Calu3 (cell line): Measurements from ENCODE around the gene TMEM222. TPM values are rescaled to one million over a fixed set of nuclear protein-coding genes. Genes with fewer than 3 reads are reported as not detected.

ENCODE experiments used
- BruUV-seq: library from RNA; stranded (reverse); fragments of 400-500 nt; replicated peaks from 2 replicates; lab custom pipeline; 2021; lab: Mats Ljungman, UMichigan
- CTCF ChIA-PET: fragments of 300-600 bp; sonication (Branson Sonifier 250); formaldehyde crosslinking; loops from one replicate; lab custom pipeline; 2022; ENCODE audit warnings: antibody characterized with exemption; lab: Charles Lee
- DNase-seq: peaks from one replicate; pipeline ENCODE4 v3.0.0; 2022
- H3K27ac Mint-ChIP-seq: one replicate; pipeline ENCODE4 v1.8.0; 2022; ENCODE audit warnings: mixed read lengths; ENCODE audit not compliant: unreplicated experiment
- H3K27me3 Mint-ChIP-seq: one replicate; pipeline ENCODE4 v1.8.0; 2022; ENCODE audit warnings: mixed read lengths; ENCODE audit not compliant: unreplicated experiment
- H3K36me3 Mint-ChIP-seq: one replicate; pipeline ENCODE4 v1.8.0; 2022; ENCODE audit warnings: mild to moderate bottlenecking, moderate library complexity, mixed read lengths; ENCODE audit not compliant: insufficient read depth, unreplicated experiment
- H3K4me1 Mint-ChIP-seq: one replicate; pipeline ENCODE4 v1.8.0; 2022; ENCODE audit warnings: mild to moderate bottlenecking, low read depth, mixed read lengths; ENCODE audit not compliant: unreplicated experiment
- H3K4me3 Mint-ChIP-seq: one replicate; pipeline ENCODE4 v1.8.0; 2022; ENCODE audit warnings: mild to moderate bottlenecking, low read depth, moderate library complexity, mixed read lengths; ENCODE audit not compliant: unreplicated experiment
- H3K9me3 Mint-ChIP-seq: one replicate; pipeline ENCODE4 v1.8.0; 2022; ENCODE audit warnings: low read depth, mixed read lengths; ENCODE audit not compliant: unreplicated experiment
- CTCF ChIP-seq: fragments of 200-600 bp; IDR thresholded peaks from one replicate; pipeline ENCODE4 v1.8.0; 2022; ENCODE audit warnings: antibody characterized with exemption; ENCODE audit not compliant: unreplicated experiment
- intact Hi-C: fragments of 100-400 bp; cut with micrococcal nuclease; formaldehyde crosslinking; loops from one replicate; pipeline ENCODE4 v1.10.0; 2022; ENCODE audit not compliant: unreplicated experiment
- total RNA-seq: library from RNA; stranded (reverse); gene quantifications from 2 replicates; pipeline ENCODE4 v1.2.3, GENCODE V29; 2022

The TMEM222 gene
- total RNA-seq, 1 experiment from 2014 or later, result 30.4 TPM

DNA sequence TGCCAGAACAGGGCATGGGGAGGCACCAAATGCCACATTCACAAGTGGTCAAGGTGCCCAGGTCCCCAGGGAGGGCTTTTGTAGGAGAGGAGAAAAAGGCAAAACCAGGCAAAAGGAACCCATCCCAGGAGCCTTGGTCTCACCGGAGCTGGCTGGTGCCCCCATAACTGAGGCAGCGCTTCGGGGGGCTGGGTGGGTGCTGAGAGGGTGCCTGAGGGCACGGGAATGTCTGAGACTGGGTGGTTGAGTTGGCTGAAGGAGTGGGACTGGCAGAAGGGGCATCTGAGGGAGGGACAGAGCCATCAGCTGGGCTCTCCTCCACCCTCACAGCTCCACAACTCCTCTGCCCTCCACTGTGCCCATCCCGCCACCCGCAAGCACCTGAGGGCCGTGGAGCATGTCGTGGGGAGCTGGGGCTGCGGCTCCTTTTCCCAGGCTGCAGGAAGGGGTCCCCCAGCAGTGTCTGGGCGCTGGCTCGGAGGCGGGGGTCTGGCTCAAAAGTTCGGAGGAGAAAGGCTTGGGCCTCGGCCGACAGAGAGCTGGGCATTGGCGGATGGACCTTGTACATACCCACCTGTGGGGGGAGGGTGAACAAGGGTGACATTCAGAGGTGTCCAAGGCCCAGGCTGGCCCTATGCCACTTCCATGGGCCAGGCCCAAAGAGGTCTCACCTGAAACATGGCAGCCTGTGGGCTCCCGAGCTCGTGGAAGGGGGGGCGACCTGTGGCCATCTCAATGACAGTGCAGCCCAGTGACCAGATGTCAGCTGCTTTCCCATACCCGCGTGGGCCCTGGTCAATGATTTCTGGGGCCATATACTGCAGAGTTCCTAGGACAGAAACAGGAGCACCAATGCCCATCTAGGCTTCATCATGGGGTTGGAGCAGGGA lies 36.3 kb downstream of the TMEM222 start:
- CTCF ChIA-PET, result no interaction called here
- Mint-ChIP-seq H3K9me3 (no peaks in the 10 kb centered on the region), H3K27me3 (no peaks in the 10 kb centered on the region), H3K4me1 (no peaks in the 10 kb centered on the region), H3K36me3 (peaks cover 14% of the 10 kb centered on the region), H3K27ac (no peak overlapping the region), H3K4me3 (no peak overlapping the region)
- no peak for DNase-seq
- no TSS peak for BruUV-seq
- intact Hi-C loops, result no loop called here
- TF ChIP-seq CTCF, result no peak

DNA sequence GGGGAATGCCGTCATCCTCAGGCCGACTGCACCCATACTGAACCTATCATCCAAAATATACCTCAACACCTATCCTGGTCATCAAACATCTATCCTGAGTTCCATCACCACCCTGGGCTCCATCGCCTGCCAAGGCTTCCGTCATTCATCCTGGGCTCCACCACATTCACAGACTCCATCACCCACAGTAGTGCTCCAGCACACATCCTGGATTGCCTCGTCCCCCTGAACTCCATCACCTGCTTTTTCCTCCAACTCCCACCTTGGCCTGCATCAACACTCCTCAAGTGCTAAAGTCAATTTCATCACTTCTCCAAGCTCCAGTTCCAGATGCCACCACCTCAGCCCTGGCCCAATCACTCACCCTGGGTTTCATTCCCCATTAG lies 37.0 kb downstream of the TMEM222 start:
- Mint-ChIP-seq H3K9me3 (no peaks in the 10 kb centered on the region), H3K4me1 (peaks cover 1% of the 10 kb centered on the region), H3K4me3 (no peak overlapping the region), H3K27ac (no peak overlapping the region), H3K36me3 (peaks cover 11% of the 10 kb centered on the region), H3K27me3 (no peaks in the 10 kb centered on the region)
- BruUV-seq, result no TSS peak
- no peak for DNase-seq
- TF ChIP-seq CTCF, result no peak
- CTCF ChIA-PET, result interaction anchor here (0.7 kb wide), 1 partner anchor 32 kb away, joined by 3 read pairs; no protein-coding TSS in a partner anchor
- intact Hi-C loops, result no loop called here

- Mint-ChIP-seq H3K27ac (no peak overlapping the region), H3K9me3 (no peaks in the 10 kb centered on the region), H3K36me3 (peaks cover 16% of the 10 kb centered on the region), H3K27me3 (no peaks in the 10 kb centered on the region), H3K4me1 (peaks cover 7% of the 10 kb centered on the region), H3K4me3 (no peak overlapping the region)
- intact Hi-C loops, result no loop called here
- BruUV-seq, result no TSS peak
- no peak for DNase-seq
- TF ChIP-seq CTCF, result no peak
- CTCF ChIA-PET, result no interaction called here
These were observed 37.8 kb downstream of the TMEM222 start for GRCh38 chr1:27359822-27360158.

DNA sequence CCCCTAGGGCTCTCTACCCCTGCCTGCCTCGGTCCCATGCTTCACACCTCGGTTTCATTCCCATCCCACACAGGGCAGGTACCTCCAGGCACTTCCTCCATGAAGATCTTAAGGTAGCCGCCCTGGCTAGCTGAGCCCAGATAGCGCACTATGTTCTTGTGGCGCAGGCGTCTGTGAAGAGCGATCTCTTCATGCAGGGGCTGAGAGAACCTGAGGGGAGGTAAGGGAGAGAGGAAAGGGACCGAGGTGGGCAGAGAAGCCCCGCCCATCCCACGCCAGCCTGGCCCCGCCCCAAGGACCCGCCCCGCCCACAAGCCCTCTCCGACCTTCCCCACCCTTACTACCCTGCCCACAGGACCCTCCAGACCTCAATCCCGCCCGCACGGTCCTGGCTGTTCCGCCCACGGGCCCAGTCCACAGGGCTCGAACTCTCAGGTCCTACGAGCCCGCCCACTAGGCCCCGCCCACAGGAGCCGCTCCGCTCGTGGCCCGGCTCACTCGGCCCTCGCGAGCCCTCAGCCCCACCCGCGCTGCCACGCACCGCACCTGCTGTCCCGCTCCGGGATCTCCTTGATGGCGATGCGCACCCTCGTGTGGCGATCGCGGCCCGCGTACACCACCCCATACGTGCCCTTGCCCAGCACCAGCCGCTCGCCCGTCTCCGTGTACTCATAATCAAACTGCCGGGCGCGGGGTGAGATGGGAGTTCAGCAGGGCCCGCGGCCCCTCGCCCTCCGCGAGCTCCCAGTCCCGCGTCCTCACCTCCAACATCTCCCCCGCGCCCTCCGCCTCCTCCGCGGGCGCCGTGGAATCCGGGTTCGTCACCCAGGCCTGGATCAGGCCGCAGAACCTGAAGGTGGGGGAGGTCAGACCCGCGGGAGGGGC lies 38.4 kb downstream of the TMEM222 start:
- Mint-ChIP-seq H3K9me3 (no peaks in the 10 kb centered on the region), H3K4me3 (no peak overlapping the region), H3K4me1 (peaks cover 7% of the 10 kb centered on the region), H3K27ac (no peak overlapping the region), H3K36me3 (peaks cover 22% of the 10 kb centered on the region), H3K27me3 (no peaks in the 10 kb centered on the region)
- CTCF ChIA-PET, result no interaction called here
- no peak for DNase-seq
- intact Hi-C loops, result no loop called here
- no TSS peak for BruUV-seq
- no peak for TF ChIP-seq CTCF
